GM10266 (cell line): ENCODE data around the gene XDH.

Source experiments
- DNase-seq: peaks from one replicate; pipeline ENCODE4 v3.0.0; 2012; ENCODE audit errors: extremely low spot score
- TF ChIP-seq, protein P1 (sequence below): IDR thresholded peaks from 2 replicates; pipeline ENCODE4 v1.5.1; 2012; ENCODE audit warnings: mild to moderate bottlenecking, low read depth; ENCODE audit not compliant: control insufficient read depth, insufficient read depth; ENCODE audit errors: missing control alignments

The XDH gene

GRCh38 chr2:31430439-31431165 is 16.1 kb upstream of the XDH start:
- TF ChIP-seq, protein P1, sequence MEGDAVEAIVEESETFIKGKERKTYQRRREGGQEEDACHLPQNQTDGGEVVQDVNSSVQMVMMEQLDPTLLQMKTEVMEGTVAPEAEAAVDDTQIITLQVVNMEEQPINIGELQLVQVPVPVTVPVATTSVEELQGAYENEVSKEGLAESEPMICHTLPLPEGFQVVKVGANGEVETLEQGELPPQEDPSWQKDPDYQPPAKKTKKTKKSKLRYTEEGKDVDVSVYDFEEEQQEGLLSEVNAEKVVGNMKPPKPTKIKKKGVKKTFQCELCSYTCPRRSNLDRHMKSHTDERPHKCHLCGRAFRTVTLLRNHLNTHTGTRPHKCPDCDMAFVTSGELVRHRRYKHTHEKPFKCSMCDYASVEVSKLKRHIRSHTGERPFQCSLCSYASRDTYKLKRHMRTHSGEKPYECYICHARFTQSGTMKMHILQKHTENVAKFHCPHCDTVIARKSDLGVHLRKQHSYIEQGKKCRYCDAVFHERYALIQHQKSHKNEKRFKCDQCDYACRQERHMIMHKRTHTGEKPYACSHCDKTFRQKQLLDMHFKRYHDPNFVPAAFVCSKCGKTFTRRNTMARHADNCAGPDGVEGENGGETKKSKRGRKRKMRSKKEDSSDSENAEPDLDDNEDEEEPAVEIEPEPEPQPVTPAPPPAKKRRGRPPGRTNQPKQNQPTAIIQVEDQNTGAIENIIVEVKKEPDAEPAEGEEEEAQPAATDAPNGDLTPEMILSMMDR = no peak

GRCh38 chr2:31429759-31430438 is 15.4 kb upstream of the XDH start:
- TF ChIP-seq, protein P1 = no peak
- no peak for DNase-seq

More at GRCh38 chr2:31430439-31431165, 16.1 kb upstream of the XDH start:
- no peak for DNase-seq

DNA sequence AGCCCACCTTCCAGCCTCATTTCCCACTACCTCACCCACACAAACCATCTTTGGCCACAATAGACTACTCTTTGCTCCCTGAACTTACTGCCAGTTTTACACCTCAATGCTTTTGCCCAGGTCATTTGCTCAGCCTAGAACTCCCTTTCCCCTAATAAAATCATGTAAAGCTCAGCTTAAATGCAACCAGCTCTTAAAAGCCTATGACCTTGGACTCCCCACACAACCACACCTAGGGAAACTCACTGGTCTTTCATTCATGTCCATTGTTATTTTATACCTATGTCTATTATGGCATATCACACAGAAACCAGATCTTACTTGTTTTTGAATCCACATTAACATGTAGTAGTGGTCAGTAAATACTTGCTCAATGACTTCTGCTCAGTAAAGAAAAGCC is 14.5 kb upstream of the XDH start:
- TF ChIP-seq, protein P1 = no peak
- DNase-seq = no peak

- TF ChIP-seq, protein P1 = no peak
- DNase-seq = no peak
These were observed 13.5 kb upstream of the XDH start for GRCh38 chr2:31428001-31428418.

DNA sequence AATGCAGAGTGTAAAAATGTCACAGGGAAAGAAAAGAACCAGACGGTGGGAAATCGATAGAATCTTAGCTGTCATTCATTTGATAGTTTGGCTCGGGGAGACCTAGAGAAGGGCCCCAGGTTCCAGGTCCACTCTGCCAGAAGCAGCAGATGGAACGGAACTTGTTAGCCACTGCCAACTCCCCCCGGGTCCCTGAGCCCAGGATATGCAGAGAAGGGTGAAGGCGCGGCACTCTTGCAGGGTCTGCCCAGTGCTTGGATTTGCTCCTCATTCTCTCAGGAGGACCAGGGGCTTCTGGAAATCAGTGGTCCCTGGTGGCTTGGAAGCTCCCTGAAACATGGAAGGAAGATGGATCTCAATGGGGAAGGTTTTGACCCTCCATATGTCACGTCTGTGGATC is 11.6 kb upstream of the XDH start:
- DNase-seq = no peak
- TF ChIP-seq, protein P1 = no peak

- TF ChIP-seq, protein P1 = no peak
- DNase-seq = no peak
These were observed 7.1 kb upstream of the XDH start for GRCh38 chr2:31421634-31422033.

- TF ChIP-seq, protein P1 = no peak
- DNase-seq = no peak
These were observed 6.4 kb upstream of the XDH start for GRCh38 chr2:31420936-31421335.
